KMS-11 (cell line): Measurements from ENCODE around the gene LYST.

Experiments
- H2AFZ ChIP-seq: fragments of 200-600 bp; sonication (generic); 2 replicates; pipeline ENCODE4 v1.6.1; 2016; ENCODE audit warnings: antibody characterized with exemption, mixed run types, low read depth
- H3K27ac ChIP-seq: fragments of 200-600 bp; sonication (generic); 2 replicates; pipeline ENCODE4 v1.6.1; 2016; ENCODE audit warnings: mild to moderate bottlenecking, mixed run types
- H3K27me3 ChIP-seq: fragments of 200-600 bp; sonication (generic); 2 replicates; pipeline ENCODE4 v1.6.1; 2017; ENCODE audit warnings: mild to moderate bottlenecking, low read depth, mixed run types, moderate library complexity; ENCODE audit not compliant: insufficient read depth
- H3K36me3 ChIP-seq: fragments of 200-600 bp; sonication (generic); 2 replicates; pipeline ENCODE4 v1.6.1; 2017; ENCODE audit warnings: mild to moderate bottlenecking, mixed run types; ENCODE audit not compliant: insufficient read depth
- H3K4me1 ChIP-seq: fragments of 200-600 bp; sonication (generic); 2 replicates; pipeline ENCODE4 v1.6.1; 2016; ENCODE audit warnings: mild to moderate bottlenecking, low read depth, mixed run types; ENCODE audit not compliant: poor library complexity, severe bottlenecking
- H3K4me2 ChIP-seq: fragments of 200-600 bp; sonication (generic); 2 replicates; pipeline ENCODE4 v1.7.0; 2016; ENCODE audit warnings: mild to moderate bottlenecking, mixed run types
- H3K4me3 ChIP-seq: fragments of 200-600 bp; sonication (generic); IDR thresholded peaks from 2 replicates; pipeline ENCODE4 v1.6.1; 2017; ENCODE audit warnings: low read depth, low read length, mixed read lengths; ENCODE audit not compliant: insufficient read depth
- H3K79me2 ChIP-seq: fragments of 200-600 bp; sonication (generic); 2 replicates; pipeline ENCODE4 v1.6.1; 2016; ENCODE audit warnings: low read depth, mixed run types; ENCODE audit not compliant: insufficient read depth
- H3K9ac ChIP-seq: fragments of 200-600 bp; sonication (generic); 2 replicates; pipeline ENCODE4 v1.6.1; 2016; ENCODE audit warnings: mild to moderate bottlenecking, mixed run types
- H4K20me1 ChIP-seq: fragments of 200-600 bp; sonication (generic); 2 replicates; pipeline ENCODE4 v1.6.1; 2016; ENCODE audit warnings: mild to moderate bottlenecking, mixed run types; ENCODE audit not compliant: insufficient read depth
- CTCF ChIP-seq: fragments of 200-600 bp; sonication (generic); conservative IDR thresholded peaks from 2 replicates; pipeline ENCODE4 v1.6.1; 2017; ENCODE audit warnings: low read depth, mild to moderate bottlenecking, antibody characterized with exemption, low read length, moderate library complexity, mixed read lengths

Gene LYST

GRCh38 chr1:235823684-235824083 is 43.0 kb downstream of the LYST start:
- no peak overlapping the region for H3K4me3 ChIP-seq
- H4K20me1 ChIP-seq = no peaks in the 10 kb centered on the region
- H2AFZ ChIP-seq = no peak overlapping the region
- H3K36me3 ChIP-seq = no peaks in the 10 kb centered on the region
- TF ChIP-seq CTCF = no peak
- no peak overlapping the region for H3K27ac ChIP-seq
- H3K4me1 ChIP-seq = no peaks in the 10 kb centered on the region
- H3K27me3 ChIP-seq = no peaks in the 10 kb centered on the region
- no peak overlapping the region for H3K9ac ChIP-seq
- no peaks in the 10 kb centered on the region for H3K79me2 ChIP-seq
- H3K4me2 ChIP-seq = no peak overlapping the region

- Histone ChIP-seq H3K9ac (no peak overlapping the region), H3K27me3 (no peaks in the 10 kb centered on the region), H3K4me1 (no peaks in the 10 kb centered on the region), H4K20me1 (no peaks in the 10 kb centered on the region), H2AFZ (no peak overlapping the region), H3K4me3 (no peak overlapping the region), H3K79me2 (no peaks in the 10 kb centered on the region), H3K27ac (no peak overlapping the region), H3K36me3 (no peaks in the 10 kb centered on the region), H3K4me2 (no peak overlapping the region)
- TF ChIP-seq CTCF = no peak
Observed at GRCh38 chr1:235822685-235823084, 44.0 kb downstream of the LYST start.

- H3K4me2 ChIP-seq = no peak overlapping the region
- no peak overlapping the region for H3K27ac ChIP-seq
- H3K4me1 ChIP-seq = no peaks in the 10 kb centered on the region
- H3K9ac ChIP-seq = no peak overlapping the region
- no peaks in the 10 kb centered on the region for H3K27me3 ChIP-seq
- H2AFZ ChIP-seq = no peak overlapping the region
- H3K36me3 ChIP-seq = no peaks in the 10 kb centered on the region
- no peak for TF ChIP-seq CTCF
- H4K20me1 ChIP-seq = no peaks in the 10 kb centered on the region
- no peaks in the 10 kb centered on the region for H3K79me2 ChIP-seq
- H3K4me3 ChIP-seq = no peak overlapping the region
Observed at GRCh38 chr1:235821361-235821981, 45.2 kb downstream of the LYST start.

- no peak overlapping the region for H3K9ac ChIP-seq
- H3K4me2 ChIP-seq = no peak overlapping the region
- no peaks in the 10 kb centered on the region for H4K20me1 ChIP-seq
- H3K36me3 ChIP-seq = no peaks in the 10 kb centered on the region
- H3K27ac ChIP-seq = no peak overlapping the region
- no peak overlapping the region for H2AFZ ChIP-seq
- no peaks in the 10 kb centered on the region for H3K79me2 ChIP-seq
- no peak for TF ChIP-seq CTCF
- no peak overlapping the region for H3K4me3 ChIP-seq
- no peaks in the 10 kb centered on the region for H3K27me3 ChIP-seq
- no peaks in the 10 kb centered on the region for H3K4me1 ChIP-seq
Observed at GRCh38 chr1:235820061-235820460, 46.6 kb downstream of the LYST start.
